HG03469 (cell line): Measurements from ENCODE around the gene CHTF8.

Experiments
- ATAC-seq: cut with Tn5 transposase; IDR thresholded peaks from one replicate; pipeline ENCODE4 v1.9.1; 2021; ENCODE audit warnings: mild to moderate bottlenecking, moderate library complexity, moderate number of reproducible peaks; ENCODE audit not compliant: unreplicated experiment

The CHTF8 gene

GRCh38 chr16:69114346-69114975 is 17.9 kb downstream of the CHTF8 start:
- no peak for ATAC-seq

DNA sequence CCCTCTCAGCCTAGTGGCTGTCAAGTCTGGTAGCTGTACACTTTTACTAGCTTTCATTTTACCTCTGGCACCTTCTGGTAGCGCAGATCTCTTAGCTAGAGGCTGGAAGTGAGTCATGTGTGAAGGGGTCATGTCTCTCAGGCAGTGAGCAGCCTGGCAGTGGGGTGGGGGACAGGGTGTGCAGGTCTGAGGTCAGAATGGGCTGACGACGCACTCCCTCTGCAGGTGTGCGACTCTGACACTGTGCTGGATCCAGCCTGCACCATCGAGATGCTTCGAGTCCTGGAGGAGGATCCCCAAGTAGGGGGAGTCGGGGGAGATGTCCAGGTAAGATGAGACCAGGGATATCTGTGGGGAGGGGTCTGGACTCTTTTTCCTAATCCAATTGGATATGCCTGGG is 19.2 kb downstream of the CHTF8 start:
- ATAC-seq, result no peak

DNA sequence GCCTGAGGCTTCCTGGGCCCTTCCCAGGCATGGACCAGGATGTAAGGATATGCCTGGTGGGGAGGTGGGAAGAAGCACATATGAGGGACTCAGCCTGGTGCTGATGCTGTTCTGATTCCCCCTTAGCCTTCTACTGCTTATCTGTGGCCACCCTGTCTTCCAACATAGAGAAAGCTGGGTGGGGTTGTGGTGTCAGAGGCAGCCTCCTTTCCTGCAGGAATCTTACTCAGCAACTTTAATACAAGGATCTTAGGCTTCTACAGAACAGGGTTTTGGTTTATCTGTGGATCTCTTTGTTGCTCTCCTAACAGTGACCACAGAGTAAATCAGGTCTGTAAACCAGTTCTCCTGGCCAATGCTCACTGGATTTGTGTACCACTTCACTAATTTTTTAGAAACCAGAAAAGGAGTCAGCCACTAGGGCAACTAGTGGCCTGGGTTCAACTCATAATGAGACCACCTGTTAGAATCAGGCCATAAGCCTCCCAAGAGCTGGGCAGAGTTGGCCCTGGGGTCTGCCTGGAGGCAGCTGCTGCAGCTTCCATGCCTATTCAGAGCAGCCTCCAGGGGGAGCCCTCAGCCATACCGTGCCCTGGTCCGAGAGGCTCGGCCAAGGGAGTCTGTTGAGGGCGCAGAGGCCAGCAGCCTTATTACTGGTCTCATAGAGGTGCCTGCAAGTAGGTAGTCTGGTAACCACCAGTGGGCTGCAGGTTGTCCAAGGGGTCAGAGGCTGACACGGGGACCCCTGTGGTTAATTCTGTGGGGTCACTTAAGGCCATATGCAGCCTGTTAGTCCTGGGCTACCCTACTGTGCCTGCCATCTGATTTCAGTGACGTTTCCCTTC is 19.9 kb downstream of the CHTF8 start:
- ATAC-seq, result no peak

DNA sequence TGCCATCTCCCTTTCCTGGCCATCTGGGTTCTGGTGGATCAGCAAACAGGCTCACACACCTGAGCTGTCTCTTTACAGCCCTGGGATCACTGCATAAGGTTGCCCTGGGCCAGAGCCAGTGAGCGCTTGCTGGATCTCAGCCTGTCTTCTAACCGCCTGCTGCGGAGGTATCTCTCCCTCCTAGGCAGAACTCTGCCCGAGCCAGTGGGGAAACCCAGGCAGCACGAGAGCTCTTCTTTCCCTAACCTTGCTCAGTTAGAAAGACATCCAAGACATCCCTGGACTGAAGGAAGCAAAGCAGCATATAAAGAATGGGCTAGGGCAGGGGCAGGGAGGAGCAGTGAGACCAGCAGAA is 20.5 kb downstream of the CHTF8 start:
- no peak for ATAC-seq

DNA sequence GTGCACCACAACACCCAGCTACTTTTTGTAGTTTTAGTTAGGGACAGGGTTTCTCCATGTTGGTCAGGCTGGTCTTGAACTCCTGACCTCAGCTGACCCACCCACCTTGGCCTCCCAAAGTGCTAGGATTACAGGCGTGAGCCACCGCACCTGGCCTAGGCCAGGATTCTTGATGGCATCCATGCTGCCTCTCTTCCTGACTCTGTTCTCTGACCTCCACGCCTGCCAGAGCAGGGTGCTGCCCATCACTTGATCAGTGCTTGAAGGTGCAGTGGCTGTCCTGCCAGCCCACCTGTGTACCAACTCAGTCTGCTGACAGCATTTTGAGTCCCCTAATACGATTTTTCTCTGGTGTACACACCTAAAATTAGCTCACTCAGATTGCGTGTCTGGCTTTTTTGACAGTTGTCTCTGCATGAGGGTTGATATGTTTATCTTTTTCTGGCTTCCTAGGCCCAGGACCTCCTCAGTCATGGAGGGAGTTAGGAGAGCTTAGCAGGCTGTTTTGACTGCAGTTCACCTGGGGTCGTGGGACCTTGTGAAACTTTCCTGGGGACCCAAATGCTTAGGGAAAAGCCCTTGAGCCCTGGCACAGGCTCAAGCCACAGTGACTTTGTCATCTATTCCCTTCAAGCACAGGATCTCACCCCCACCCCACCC is 21.0 kb downstream of the CHTF8 start:
- ATAC-seq, result no peak

- ATAC-seq, result no peak
These were observed 22.0 kb downstream of the CHTF8 start for GRCh38 chr16:69110406-69110805.

DNA sequence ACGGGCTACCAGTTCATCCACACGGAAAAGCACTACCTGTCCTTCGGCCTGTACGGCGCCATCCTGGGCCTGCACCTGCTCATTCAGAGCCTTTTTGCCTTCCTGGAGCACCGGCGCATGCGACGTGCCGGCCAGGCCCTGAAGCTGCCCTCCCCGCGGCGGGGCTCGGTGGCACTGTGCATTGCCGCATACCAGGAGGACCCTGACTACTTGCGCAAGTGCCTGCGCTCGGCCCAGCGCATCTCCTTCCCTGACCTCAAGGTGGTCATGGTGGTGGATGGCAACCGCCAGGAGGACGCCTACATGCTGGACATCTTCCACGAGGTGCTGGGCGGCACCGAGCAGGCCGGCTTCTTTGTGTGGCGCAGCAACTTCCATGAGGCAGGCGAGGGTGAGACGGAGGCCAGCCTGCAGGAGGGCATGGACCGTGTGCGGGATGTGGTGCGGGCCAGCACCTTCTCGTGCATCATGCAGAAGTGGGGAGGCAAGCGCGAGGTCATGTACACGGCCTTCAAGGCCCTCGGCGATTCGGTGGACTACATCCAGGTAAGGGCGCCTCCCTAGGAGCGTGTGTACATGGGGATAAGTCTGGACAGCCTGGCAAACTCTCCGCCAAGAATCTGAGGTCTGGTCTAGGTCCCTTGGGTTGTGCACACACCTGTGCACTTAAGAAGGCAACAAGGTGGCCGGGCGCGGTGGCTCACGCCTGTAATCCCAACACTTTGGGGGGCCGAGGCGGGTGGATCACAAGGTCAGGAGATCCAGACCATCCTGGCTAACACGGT is 22.7 kb downstream of the CHTF8 start:
- no peak for ATAC-seq

- no peak for ATAC-seq
These were observed 23.5 kb downstream of the CHTF8 start for GRCh38 chr16:69108905-69109252.

DNA sequence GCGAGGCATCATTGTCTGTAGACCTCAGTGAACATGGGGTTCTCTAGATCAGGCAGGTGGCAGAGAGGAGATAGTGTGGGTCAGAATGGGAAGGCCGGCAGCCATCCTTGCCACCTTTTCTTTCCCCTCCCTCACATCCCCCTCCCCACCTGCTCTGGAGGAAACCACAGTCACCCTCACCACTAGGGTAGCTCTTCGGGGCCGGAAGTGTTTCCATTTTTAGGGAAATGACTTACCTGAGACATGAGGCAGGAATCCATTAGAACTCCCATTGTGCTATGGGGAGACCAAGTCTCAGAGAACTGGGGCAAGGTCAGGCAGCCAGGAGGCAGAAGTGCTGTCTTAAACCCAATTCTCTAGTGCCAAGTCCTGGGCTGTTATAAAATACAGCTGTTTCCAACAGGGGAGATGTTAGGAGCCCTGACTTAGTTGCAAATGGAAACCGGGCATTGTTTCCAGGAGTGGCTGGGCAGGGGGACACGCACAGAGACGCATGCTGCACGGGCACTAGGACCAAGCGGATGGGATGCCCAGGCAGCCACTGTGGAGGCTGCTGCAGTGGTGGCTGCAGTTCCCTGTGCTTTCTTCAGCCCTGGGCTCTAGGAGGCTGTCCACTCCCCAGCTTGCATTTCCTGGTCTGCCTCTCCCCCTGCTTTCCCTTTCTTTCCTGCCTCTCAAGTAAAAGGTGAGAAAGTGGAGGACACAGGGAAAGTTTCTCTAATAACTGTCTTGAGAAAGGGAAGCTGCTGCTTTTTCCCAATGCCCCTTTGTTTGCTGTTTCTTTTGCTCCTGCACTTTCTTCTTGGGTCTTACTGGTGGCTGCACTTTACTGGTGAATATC is 24.1 kb downstream of the CHTF8 start:
- no peak for ATAC-seq

DNA sequence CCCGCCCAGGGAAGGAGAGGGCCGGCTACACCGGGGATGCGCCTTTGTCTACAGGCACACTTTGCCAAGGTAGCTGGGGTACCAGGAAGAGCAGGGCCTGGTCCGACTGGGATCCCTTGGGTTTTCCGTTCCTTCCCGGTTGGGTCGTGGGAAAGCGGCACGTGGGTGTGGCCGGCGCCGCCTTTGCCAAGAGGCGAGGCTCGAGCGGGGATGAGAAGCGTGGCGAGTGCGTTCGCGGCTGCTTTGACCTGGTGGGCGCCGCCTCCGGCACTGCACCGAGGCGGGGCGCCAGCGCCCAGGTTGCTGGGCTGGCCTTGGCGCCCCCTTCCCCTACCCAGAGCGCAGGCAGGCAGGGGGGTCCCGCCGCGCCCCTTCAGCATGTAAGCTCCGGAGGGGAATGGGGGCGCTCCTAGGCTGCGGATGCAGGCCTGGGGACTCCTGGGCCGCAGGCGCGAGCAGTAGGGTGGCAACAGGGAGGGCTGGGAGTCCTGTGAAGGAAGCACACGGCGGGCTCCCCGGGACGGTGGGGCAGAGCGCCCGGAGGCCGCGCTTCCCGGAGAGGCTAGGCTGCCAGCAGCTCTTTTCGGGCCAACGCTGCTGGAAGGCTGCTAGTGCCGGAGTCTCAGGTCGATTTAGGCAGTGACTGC is 24.9 kb downstream of the CHTF8 start:
- ATAC-seq, result no peak

DNA sequence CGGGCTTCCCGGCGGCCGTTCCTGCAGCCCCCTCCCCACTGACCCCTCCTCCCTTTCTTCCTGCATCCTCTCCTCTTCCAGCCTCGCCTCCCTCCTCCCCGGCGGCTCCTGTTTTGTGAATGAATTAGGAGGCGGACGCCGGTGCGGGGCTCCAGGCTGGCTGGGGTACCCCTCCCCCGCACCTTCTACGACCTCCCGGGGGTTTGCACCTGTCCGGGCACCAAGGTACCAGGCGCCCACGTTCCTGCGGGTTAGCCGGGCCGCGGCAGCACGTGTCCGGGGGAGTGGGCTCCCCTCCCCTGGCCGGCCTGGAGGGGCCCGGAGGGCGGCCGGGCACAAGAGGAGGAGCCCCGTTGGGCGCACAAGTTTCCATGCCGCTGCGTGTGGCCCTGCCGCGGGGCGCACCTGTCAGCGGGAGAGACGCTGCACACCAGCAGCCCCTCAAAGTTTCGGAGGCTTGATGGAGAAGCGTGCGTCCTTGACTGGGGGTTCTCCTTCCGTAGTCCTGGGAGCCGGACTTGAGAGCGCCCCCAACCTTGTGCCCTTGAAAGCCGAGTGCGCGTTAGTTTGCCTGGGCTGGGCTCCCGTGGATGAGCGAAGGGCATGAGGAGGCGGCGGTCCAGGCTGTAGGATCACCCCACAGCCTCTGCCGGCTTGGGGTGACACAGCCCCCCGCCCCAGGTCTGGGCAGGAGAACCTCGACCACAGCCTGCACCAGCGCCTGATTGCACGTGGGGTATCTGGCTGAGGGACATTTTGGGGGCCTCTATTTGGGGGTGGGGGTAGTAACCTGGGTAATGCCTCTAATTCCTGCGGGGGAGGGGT is 25.7 kb downstream of the CHTF8 start:
- ATAC-seq, result no peak

GRCh38 chr16:69105501-69106361 is 26.7 kb downstream of the CHTF8 start, which contains the start of gene HAS3:
Gene HAS3 (plus strand): TSS chr16:69105653. CDS start chr16:69109396, 3,743 bp downstream.
- no peak for ATAC-seq

DNA sequence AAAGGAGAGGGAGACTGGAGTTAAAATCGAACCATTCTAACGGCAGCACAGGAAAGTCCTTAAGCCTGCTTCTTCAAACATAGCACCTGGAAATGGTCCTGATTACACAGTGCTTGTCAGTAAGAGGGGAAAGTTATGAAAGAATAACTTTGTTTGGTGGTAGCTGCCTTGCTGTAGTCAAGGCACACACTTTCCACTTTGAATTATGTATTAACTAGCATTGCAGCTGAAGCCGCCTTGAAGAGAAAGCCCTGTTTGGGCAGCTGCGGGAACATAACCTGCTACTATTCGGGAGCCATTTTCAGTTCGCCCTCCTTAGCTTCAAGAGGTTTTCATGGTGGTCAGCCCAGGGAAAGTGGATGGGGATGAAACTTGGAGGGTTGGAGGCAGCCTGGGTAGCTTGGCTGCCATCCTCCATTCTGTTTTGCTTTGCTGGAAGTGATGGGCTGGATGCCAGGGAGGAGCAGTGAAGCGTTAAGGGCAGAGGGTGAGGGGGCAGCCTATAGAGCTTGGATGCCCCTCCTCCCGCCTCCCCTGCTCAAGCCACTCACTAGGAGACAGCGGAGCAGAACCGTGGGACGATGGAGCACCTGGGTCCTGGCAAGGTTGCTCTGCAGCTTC is 32.2 kb downstream of the CHTF8 start:
- no peak for ATAC-seq

GRCh38 chr16:69095193-69095592 is 37.2 kb downstream of the CHTF8 start:
- ATAC-seq, result no peak

GRCh38 chr16:69094501-69094900 is 37.9 kb downstream of the CHTF8 start:
- ATAC-seq, result no peak

DNA sequence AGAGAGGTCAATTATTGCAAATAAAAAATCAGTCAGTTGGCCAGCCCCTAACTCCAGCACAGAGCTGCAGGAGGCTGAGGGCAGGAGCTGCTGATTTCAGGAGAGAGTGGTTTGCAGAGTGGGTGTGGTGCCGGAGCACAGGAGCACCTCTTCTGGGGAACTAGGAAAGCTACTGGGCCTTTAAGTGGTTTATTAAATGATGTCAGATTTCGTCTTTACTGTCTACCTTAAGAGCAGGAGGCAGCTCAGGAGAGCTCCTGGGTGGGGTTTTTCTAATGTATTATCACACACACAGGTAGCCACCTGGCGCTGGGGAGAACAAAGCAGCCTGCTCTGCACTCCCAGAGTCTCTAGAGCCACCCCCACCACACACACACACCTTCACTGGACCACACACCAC is 38.4 kb downstream of the CHTF8 start:
- ATAC-seq, result no peak

GRCh38 chr16:69089091-69089910 is 43.1 kb downstream of the CHTF8 start:
- no peak for ATAC-seq
